HCT116 (cell line): ENCODE measurements around the gene TCEANC2.

ENCODE experiments used
- CTCF ChIP-seq, 3 experiments: fragments of 200-600 bp in 1 of 3; sonication (generic) in 1 of 3; IDR thresholded peaks in 2 of 3; conservative IDR thresholded peaks in 1 of 3; 2 replicates each; pipeline ENCODE4 v1.5.1; 2012 to 2017; ENCODE audit warnings: low read depth in 2 of 3, low read length in 2 of 3, antibody characterized with exemption in 1 of 3, borderline replicate concordance in 1 of 3, control low read depth in 1 of 3, mild to moderate bottlenecking in 1 of 3, mixed read lengths in 1 of 3, mixed run types in 1 of 3, moderate library complexity in 1 of 3; ENCODE audit not compliant: insufficient read depth in 1 of 3
- POLR2AphosphoS5 ChIP-seq: IDR thresholded peaks from 2 replicates; pipeline ENCODE4 v1.6.1; 2011; ENCODE audit warnings: mild to moderate bottlenecking, low read depth, low read length, moderate library complexity

GRCh38 chr1:54011316-54012007, 41.9 kb upstream of the TCEANC2 start:
- no peak for TF ChIP-seq CTCF (IDR thresholded peaks at IDR 0.05 in 2 of 3, conservative IDR thresholded peaks at IDR 0.05 in 1 of 3; ENCODE audit: borderline replicate concordance in 1 of 3, insufficient read depth in 1 of 3, low read depth in 2 of 3, low read length in 2 of 3)
- TF ChIP-seq POLR2AphosphoS5: no peak
